ENCODE results near the gene SNAI3. TPM values are rescaled to one million over a fixed set of nuclear protein-coding genes. Genes with fewer than 3 reads are reported as not detected.

Gene SNAI3
- total and polyA plus RNA-seq, 4 donors, result 1.1 to 3.8 (median 2.9) TPM

DNA sequence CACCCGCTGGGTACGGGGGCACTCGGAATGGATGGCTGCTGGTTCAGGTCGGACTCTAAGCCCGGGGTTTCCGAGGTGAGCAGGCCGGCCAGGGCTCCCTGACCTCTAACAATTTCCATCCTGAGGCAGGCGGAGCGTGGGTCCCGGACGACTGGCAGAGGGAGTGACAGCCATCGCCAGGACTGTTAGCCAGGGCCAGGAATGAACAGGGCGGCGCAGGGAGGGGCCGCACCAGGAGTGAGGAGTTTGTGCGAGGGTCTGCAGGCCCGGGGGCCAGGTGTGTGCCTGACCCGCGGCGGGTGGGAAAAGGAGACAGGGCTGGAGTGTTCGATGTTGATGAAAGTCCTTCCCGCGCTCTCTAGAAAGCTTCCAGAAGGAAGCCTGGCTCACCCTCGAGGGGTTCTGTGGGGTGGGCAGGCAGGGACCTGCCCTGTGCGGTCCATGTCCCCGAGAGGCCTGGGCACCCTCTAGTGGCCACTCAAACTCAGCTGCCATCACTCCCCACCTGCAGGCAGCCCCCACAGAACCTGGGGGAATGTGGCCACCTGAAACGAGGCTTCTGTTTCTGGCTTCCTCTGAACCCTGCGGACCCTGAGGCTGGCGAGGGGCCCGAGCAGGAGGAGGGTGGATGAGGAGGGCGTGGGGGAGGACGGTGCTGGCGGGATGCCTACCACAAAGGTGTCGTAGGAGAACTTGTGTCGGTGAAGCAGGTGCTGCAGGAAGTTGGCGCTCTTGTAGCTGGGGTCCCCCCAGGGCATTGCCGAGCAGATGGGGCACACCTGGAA lies 11.7 kb upstream of the SNAI3 start:
- Histone ChIP-seq H3K4me1 (ENCODE audit: control insufficient read depth in 5 of 5, insufficient read depth in 5 of 5, low read length in 5 of 5) (peaks cover 0 to 16% (median 0%) of the 10 kb centered on the region in 5 donors), H3K4me3 (no peak overlapping the region), H3K27me3 (ENCODE audit: control insufficient read depth in 3 of 3, insufficient read depth in 3 of 3, low read length in 2 of 3) (no peaks in the 10 kb centered on the region), H3K9ac (ENCODE audit: insufficient read depth in 1 of 2, low read length in 2 of 2) (no peak overlapping the region), H3K9me3 (ENCODE audit: control insufficient read depth in 4 of 4, insufficient read depth in 3 of 4, low read length in 3 of 4) (no peaks in the 10 kb centered on the region), H3K27ac (ENCODE audit: low read depth in 1 of 2, low read length in 1 of 2) (peak overlapping the region in 1 of 2 donors; percentile 15), H3K36me3 (ENCODE audit: control insufficient read depth in 4 of 4, insufficient read depth in 4 of 4, low read length in 4 of 4) (peaks cover 0 to 41% (median 4%) of the 10 kb centered on the region in 4 donors)
- DNase-seq (no peak), ATAC-seq (ENCODE audit: insufficient read depth, low FRiP score) (no peak)
- TF ChIP-seq, protein P1, sequence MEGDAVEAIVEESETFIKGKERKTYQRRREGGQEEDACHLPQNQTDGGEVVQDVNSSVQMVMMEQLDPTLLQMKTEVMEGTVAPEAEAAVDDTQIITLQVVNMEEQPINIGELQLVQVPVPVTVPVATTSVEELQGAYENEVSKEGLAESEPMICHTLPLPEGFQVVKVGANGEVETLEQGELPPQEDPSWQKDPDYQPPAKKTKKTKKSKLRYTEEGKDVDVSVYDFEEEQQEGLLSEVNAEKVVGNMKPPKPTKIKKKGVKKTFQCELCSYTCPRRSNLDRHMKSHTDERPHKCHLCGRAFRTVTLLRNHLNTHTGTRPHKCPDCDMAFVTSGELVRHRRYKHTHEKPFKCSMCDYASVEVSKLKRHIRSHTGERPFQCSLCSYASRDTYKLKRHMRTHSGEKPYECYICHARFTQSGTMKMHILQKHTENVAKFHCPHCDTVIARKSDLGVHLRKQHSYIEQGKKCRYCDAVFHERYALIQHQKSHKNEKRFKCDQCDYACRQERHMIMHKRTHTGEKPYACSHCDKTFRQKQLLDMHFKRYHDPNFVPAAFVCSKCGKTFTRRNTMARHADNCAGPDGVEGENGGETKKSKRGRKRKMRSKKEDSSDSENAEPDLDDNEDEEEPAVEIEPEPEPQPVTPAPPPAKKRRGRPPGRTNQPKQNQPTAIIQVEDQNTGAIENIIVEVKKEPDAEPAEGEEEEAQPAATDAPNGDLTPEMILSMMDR (IDR thresholded peaks at IDR 0.05; ENCODE audit: control extremely low read depth, extremely low read depth), result no peak
- WGBS, 2 donors, result 84 to 88% methylated on average over 37 of the region's 37 CpGs

DNA sequence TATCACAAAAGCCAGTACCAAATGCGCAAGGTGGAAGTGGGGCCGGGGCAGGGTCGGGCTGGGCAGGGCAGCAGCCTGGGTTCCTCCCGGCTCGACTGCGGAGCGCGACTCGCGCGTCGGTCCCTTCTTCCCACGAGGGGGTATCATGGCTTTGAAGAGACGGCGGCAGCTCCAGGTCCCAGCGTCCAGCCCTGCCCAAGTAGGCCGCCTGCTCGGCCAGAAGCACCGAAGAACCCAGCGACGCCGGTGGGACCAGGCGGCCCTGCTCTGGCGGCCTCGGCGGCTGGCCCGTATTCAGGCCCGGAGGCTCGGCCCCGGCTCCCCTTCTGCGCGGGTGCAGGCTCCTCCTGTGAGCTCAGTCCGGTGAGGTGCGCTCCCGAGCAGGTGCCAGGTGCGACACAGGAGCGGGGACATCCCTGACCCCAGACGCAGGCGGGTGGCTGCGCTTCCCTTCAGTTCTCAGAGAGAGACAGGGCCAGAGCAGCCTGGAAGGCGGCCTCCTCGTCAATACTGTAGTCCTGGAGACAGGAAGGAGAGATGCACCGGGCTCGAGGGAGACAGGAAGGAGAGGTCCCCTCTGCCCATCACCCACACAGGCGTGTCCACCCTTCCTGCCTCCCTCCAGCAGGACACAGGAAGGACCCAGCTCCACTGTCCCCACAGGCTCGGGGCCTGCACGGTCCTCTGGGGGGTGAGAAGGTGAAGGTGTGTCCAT lies 11.0 kb upstream of the SNAI3 start:
- H3K9me3 ChIP-seq (ENCODE audit: control insufficient read depth in 4 of 4, insufficient read depth in 3 of 4, low read length in 3 of 4), result no peaks in the 10 kb centered on the region
- H3K9ac ChIP-seq (ENCODE audit: insufficient read depth in 1 of 2, low read length in 2 of 2), result no peak overlapping the region
- peaks cover 0 to 41% (median 4%) of the 10 kb centered on the region in 4 donors for H3K36me3 ChIP-seq (ENCODE audit: control insufficient read depth in 4 of 4, insufficient read depth in 4 of 4, low read length in 4 of 4)
- no peak for ATAC-seq (ENCODE audit: insufficient read depth, low FRiP score)
- H3K27me3 ChIP-seq (ENCODE audit: control insufficient read depth in 3 of 3, insufficient read depth in 3 of 3, low read length in 2 of 3), result no peaks in the 10 kb centered on the region
- TF ChIP-seq, protein P1 (IDR thresholded peaks at IDR 0.05; ENCODE audit: control extremely low read depth, extremely low read depth), result no peak
- H3K4me3 ChIP-seq, result no peak overlapping the region
- H3K4me1 ChIP-seq (ENCODE audit: control insufficient read depth in 5 of 5, insufficient read depth in 5 of 5, low read length in 5 of 5), result peaks cover 0 to 16% (median 0%) of the 10 kb centered on the region in 5 donors
- H3K27ac ChIP-seq (ENCODE audit: low read depth in 1 of 2, low read length in 1 of 2), result peak overlapping the region in 1 of 2 donors; percentile 17
- 86 to 92% methylated on average over 47 of the region's 47 CpGs for WGBS, 2 donors
- no peak for DNase-seq

DNA sequence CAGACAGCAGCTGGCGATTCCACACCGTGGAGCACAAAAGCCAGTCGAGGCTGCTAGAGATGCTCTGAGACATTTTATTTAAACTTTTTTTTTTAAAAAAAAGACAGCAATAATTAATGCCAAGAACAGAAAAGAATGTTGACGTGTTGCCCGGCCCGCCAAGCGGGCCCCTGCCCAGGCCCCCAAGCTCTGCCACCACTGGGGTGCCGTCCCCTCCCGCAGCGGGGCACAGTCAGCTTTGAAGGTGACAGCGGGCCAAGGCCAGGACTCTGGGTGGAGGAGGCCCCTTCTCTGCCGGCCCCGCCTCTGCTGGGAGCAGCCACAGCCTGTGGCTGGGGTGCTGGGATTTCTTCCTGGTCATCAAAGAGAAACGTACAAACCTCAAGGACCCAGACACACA lies 10.1 kb upstream of the SNAI3 start:
- Histone ChIP-seq H3K4me1 (ENCODE audit: control insufficient read depth in 5 of 5, insufficient read depth in 5 of 5, low read length in 5 of 5) (peaks cover 0 to 11% (median 0%) of the 10 kb centered on the region in 5 donors), H3K27ac (ENCODE audit: low read depth in 1 of 2, low read length in 1 of 2) (no peak overlapping the region), H3K27me3 (ENCODE audit: control insufficient read depth in 3 of 3, insufficient read depth in 3 of 3, low read length in 2 of 3) (no peaks in the 10 kb centered on the region), H3K36me3 (ENCODE audit: control insufficient read depth in 4 of 4, insufficient read depth in 4 of 4, low read length in 4 of 4) (peaks cover 0 to 41% (median 4%) of the 10 kb centered on the region in 4 donors), H3K4me3 (no peak overlapping the region), H3K9ac (ENCODE audit: insufficient read depth in 1 of 2, low read length in 2 of 2) (no peak overlapping the region), H3K9me3 (ENCODE audit: control insufficient read depth in 4 of 4, insufficient read depth in 3 of 4, low read length in 3 of 4) (no peaks in the 10 kb centered on the region)
- DNase-seq, result no peak
- 87 to 92% methylated on average over 14 of the region's 14 CpGs for WGBS, 2 donors
- ATAC-seq (ENCODE audit: insufficient read depth, low FRiP score), result no peak
- TF ChIP-seq, protein P1 (IDR thresholded peaks at IDR 0.05; ENCODE audit: control extremely low read depth, extremely low read depth), result no peak

Measured in lung (tissue), 12 donors.